ENCODE results near the gene FGF1. TPM values are rescaled to one million over a fixed set of nuclear protein-coding genes. Genes with fewer than 3 reads are reported as not detected.

Gene FGF1
- polyA plus RNA-seq, 3 donors from 2014 or later = not detected

DNA sequence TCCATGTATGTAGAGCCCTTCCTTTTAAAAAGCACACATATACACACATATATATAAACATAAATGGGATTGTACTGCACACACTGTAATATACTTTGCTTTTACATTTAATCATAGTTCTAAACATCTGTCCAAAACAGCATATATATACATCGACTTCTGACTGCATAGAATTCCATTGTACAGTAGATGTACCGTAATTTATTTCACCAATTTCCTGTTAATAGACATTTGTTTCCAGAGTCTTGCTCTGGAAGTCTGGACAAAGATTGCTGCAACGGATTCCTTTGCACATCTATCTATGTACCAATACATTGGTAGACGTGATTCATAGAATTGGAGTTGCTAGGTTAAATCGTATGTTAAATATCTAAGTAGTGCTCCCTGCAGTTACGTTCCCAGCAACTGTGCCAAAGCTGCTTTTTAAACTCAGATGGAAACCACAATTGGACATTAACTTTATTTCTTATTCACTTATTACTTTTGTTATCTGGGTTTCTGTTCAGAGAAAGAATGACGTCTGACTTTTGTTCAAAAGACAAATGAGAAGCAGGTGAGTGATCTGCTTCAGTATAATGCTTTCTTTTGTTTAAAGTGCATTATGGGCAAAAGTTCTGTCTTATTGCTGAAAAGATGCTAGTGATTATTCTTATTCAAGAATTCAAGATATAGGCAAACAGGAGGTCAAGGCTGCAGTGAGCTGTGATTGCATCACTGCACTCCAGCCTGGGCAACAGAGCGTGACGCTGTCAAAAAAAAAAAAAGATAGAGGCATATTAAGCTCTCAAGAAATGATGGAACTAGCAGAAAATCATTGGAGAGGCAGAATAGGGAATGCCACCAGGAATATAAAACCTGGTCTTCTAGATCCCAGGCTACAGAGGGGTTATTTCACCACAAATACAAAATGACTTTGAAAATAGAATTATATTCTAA lies 138.2 kb downstream of the FGF1 start:
- Mint-ChIP-seq H3K4me3 (no peak overlapping the region), H3K4me1 (no peaks in the 10 kb centered on the region), H3K27ac (no peak overlapping the region), H3K36me3 (no peaks in the 10 kb centered on the region), H3K9me3 (no peaks in the 10 kb centered on the region), H3K27me3 (ENCODE audit: low read depth in 3 of 3) (peaks cover 3 to 13% (median 7%) of the 10 kb centered on the region in 3 donors)
- DNase-seq = no peak

DNA sequence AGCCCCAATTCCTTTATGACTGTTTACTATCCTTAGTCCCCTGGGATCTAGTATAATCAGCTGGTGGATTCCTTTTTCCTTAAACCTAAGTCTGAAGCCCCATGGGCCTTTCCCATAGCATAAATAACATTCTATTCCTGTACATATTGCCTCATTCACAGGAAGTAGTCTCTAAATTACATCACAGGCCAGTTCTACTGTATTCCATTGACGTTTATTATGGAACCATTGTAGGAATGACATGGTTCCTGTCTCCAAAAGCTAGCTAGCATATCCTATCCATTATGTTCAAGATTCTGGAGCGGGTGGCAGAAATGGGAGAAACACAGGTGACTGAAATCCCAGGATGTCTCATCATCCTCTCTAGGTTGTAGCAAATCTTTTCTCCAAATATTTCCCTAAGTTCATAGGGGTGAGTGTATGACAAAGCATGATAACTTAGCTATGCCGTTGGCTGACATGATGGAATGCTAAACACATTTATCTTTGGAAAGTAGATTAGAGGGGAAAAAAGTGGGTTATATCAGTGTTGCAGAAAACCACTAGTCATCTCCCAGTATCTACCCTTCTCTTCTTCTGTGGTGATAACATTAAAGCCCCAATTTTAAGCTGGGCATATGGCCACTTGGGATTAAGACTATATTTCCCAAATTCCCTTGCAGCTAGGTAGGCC lies 140.1 kb downstream of the FGF1 start:
- DNase-seq = no peak
- H3K27me3 Mint-ChIP-seq (ENCODE audit: low read depth in 3 of 3) = peaks cover 0 to 9% (median 4%) of the 10 kb centered on the region in 3 donors
- no peak overlapping the region for H3K27ac Mint-ChIP-seq
- no peaks in the 10 kb centered on the region for H3K9me3 Mint-ChIP-seq
- no peak overlapping the region for H3K4me3 Mint-ChIP-seq
- no peaks in the 10 kb centered on the region for H3K36me3 Mint-ChIP-seq
- no peaks in the 10 kb centered on the region for H3K4me1 Mint-ChIP-seq

DNA sequence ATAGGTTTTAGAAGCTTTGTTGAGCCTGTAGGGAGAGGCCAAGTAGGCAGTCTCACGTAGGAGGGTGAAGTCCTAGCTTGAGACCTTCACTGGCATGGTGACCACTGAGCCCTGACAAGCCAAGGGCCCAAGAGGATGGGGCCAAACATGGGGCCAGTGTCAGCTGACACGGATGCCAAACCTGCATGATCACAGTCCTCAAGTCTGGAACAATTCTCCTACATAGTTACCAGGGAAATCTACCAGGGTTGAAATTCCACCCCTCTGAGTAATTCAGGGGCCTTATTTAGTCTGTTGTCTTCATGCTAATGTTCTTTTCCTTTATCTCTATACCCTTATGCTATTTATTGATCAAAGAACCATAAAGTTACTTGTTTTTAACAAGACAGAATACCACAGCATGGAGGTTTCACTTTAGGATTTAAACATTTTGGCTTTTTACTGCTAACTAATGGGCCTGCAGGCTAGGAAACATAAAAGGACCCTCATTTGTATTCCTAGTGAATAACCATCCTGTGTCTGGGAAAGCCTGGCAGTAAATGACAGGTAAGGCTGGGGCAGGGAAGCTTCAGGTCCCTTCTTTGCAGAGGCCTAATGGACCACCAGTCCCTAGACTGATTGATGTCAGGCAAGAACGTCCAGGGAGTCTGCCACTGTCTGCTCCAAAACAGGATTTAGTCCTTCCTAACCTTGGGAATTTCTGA lies 140.8 kb downstream of the FGF1 start:
- Mint-ChIP-seq H3K36me3 (no peaks in the 10 kb centered on the region), H3K4me3 (no peak overlapping the region), H3K4me1 (no peaks in the 10 kb centered on the region), H3K9me3 (no peaks in the 10 kb centered on the region), H3K27me3 (ENCODE audit: low read depth in 3 of 3) (peaks cover 0 to 9% (median 4%) of the 10 kb centered on the region in 3 donors), H3K27ac (no peak overlapping the region)
- no peak for DNase-seq

DNA sequence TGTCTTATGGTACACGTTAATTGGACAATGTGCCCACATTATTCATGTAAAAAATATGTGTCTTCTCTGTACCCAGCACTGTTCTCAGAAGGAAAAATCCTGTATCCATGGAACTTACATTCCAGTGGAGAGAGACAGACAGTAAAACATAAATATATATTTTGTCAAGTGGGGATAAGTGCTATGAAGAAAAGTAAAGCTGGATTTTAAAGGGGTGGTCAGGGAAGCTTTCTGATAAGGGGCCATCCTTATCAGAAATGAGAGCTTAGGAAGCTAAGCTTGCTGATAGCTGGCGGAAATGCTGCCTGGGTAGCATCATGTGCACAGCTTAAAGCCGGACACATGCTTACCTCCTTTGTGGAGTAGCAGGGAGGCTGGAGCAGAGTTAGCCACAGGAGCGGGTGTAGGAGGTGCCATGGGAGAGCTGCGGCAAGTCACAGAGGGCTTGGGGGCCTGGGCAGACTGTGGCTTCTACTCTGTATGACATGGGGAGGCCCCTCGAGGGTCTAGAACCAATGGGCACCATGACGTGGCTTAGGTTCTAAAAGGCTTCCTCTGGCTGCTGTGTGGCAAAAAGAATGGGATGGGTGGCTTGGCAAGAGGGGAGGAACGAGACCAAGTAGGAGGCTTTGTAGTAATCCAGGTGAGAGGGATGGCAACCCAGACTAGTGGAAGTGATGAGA lies 141.7 kb downstream of the FGF1 start:
- Mint-ChIP-seq H3K4me3 (no peak overlapping the region), H3K27ac (no peak overlapping the region), H3K27me3 (ENCODE audit: low read depth in 3 of 3) (peaks cover 2 to 7% (median 4%) of the 10 kb centered on the region in 3 donors), H3K4me1 (no peaks in the 10 kb centered on the region), H3K36me3 (peaks cover 0 to 4% (median 0%) of the 10 kb centered on the region in 3 donors), H3K9me3 (no peaks in the 10 kb centered on the region)
- no peak for DNase-seq

DNA sequence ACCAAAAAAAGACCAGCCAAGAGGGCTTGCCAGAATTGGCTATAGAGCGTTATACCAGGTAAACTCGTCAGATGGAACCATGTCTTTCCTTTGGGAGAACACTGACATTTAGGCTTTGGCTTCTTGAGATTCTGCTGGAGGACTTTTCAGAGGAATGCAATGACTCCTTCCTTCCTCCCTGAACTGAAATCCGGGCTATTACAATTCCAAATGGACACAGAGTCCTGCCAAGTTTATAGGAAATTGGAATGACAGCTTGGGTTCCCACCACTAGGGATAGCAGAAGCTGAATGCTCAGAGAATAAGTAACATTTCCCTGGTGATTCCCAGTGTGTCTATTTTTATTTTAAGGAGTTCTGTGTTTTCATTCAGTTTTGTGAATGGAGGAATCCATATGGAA lies 143.0 kb downstream of the FGF1 start:
- peaks cover 2 to 9% (median 2%) of the 10 kb centered on the region in 3 donors for H3K27me3 Mint-ChIP-seq (ENCODE audit: low read depth in 3 of 3)
- no peaks in the 10 kb centered on the region for H3K4me1 Mint-ChIP-seq
- H3K27ac Mint-ChIP-seq = no peak overlapping the region
- DNase-seq = no peak
- H3K9me3 Mint-ChIP-seq = no peaks in the 10 kb centered on the region
- no peak overlapping the region for H3K4me3 Mint-ChIP-seq
- H3K36me3 Mint-ChIP-seq = peaks cover 0 to 4% (median 0%) of the 10 kb centered on the region in 3 donors

Other genes starting within 250 kb of the FGF1 start
- 10 to 100 TPM; 14.5 to 43.7 (median 17.6) TPM for gene ARHGAP26, start 84.3 kb upstream of the FGF1 start, polyA plus RNA-seq

Data from immature natural killer cell (primary cell).